ENCODE data around the gene FAM240A.
"Not testable (repeated sequence)": the region's sequence is repeated elsewhere in the genome, so short reads cannot be mapped to it uniquely, and the experiment has no call there.

Gene FAM240A

GRCh38 chr3:46573701-46574100, 38.6 kb upstream of the FAM240A start:
- no peak for DNase-seq (ENCODE audit: low read depth)
- TF ChIP-seq, protein P1, sequence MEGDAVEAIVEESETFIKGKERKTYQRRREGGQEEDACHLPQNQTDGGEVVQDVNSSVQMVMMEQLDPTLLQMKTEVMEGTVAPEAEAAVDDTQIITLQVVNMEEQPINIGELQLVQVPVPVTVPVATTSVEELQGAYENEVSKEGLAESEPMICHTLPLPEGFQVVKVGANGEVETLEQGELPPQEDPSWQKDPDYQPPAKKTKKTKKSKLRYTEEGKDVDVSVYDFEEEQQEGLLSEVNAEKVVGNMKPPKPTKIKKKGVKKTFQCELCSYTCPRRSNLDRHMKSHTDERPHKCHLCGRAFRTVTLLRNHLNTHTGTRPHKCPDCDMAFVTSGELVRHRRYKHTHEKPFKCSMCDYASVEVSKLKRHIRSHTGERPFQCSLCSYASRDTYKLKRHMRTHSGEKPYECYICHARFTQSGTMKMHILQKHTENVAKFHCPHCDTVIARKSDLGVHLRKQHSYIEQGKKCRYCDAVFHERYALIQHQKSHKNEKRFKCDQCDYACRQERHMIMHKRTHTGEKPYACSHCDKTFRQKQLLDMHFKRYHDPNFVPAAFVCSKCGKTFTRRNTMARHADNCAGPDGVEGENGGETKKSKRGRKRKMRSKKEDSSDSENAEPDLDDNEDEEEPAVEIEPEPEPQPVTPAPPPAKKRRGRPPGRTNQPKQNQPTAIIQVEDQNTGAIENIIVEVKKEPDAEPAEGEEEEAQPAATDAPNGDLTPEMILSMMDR (IDR thresholded peaks at IDR 0.05; ENCODE audit: low read depth, low read length, missing control alignments): no peak
- in situ Hi-C loops (cut with HindIII; ENCODE audit: low sequenced_read_pairs): no loop called here
- no peak overlapping the region for H3K4me3 ChIP-seq (ENCODE audit: low read depth, low read length)

GRCh38 chr3:46574243-46574646, 38.1 kb upstream of the FAM240A start:
- no peak for DNase-seq (ENCODE audit: low read depth)
- TF ChIP-seq, protein P1 (IDR thresholded peaks at IDR 0.05; ENCODE audit: low read depth, low read length, missing control alignments): no peak
- in situ Hi-C loops (cut with HindIII; ENCODE audit: low sequenced_read_pairs): no loop called here
- H3K4me3 ChIP-seq (ENCODE audit: low read depth, low read length): no peak overlapping the region

DNA sequence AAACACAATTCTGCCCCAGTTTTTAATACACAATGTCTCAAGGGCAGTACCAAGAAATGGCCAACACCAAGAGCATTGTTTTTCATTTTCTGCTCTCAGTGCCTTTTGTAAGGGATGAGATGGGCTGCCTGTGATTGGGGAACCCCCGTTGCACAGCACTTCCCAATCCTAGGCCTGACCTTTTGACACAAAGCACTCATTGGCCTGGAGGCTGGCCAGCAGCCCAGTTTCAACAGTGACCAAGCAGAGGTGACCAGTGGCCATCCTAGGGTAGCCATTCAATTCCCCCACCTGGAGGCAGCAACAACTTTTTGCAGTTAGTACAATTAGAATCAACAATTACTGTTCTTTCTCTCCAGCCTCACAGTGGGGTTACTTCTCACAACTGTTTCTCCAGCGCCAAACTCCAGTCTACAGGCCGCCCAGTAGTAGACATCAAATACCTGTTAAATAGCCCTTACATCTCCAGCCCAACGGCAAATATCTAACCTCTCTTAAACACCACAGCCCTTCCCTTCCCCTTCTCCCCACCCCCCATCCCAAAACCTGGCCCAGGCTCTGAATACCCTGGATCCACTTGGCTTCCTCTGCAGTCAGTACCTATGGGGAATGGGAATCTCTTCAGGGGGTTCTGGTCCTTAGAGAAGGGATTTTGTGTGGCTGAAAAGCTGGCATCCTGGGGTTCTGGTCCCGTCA, 37.3 kb upstream of the FAM240A start:
- TF ChIP-seq, protein P1 (IDR thresholded peaks at IDR 0.05; ENCODE audit: low read depth, low read length, missing control alignments): no peak
- in situ Hi-C loops (cut with HindIII; ENCODE audit: low sequenced_read_pairs): no loop called here
- H3K4me3 ChIP-seq (ENCODE audit: low read depth, low read length): no peak overlapping the region
- DNase-seq (ENCODE audit: low read depth): no peak

DNA sequence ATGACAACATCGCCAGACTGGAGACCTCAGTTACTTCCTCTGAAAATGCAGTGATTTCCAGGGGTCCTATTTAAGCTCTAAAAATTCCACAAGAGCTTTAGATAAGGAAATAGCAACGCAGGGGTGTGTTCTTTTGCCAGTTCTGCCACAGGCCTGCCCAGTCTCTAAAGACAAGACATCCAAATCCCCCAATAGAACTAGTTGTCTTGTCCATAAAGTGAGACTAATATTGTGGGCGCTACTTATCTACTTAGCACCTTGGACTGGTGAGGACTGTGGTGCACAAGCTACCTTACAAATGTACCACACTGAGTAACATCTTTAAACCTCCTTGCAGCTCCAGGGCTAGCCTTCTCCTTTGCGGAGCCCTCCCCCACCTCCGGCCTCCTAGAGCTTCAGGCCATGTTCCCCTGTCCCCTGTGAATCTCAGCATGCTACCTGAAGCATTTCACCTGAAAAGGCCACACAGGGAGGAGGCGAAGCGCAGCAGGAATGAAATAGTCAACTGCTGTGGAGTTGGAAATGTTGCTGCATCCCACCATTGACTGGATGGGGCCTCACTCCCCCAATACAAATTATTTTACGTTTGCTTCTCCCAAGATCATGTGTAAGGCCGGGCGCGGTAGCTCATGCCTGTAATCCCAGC, 36.6 kb upstream of the FAM240A start:
- in situ Hi-C loops (cut with HindIII; ENCODE audit: low sequenced_read_pairs): no loop called here
- TF ChIP-seq, protein P1 (IDR thresholded peaks at IDR 0.05; ENCODE audit: low read depth, low read length, missing control alignments): no peak
- DNase-seq (ENCODE audit: low read depth): no peak
- H3K4me3 ChIP-seq (ENCODE audit: low read depth, low read length): no peak overlapping the region

DNA sequence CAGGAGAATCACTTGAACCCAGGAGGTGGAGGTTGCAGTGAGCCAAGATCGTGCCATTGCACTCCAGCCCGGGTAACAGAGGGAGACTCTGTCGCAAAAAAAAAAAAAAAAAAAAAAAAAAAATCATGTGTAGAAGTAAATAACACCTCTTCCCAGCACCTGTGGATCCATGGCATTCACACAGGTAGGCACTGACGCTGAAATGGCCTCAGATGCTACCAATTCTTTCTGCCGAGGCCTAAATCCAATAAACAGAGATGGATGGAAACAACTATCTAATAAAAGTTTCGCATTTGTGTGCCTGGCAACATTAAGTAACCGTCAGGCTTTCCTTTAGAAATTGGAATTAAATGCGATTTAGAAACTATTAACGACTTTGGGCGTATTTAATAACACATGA, 35.9 kb upstream of the FAM240A start:
- in situ Hi-C loops (cut with HindIII; ENCODE audit: low sequenced_read_pairs): no loop called here
- DNase-seq (ENCODE audit: low read depth): no peak
- TF ChIP-seq, protein P1 (IDR thresholded peaks at IDR 0.05; ENCODE audit: low read depth, low read length, missing control alignments): no peak
- H3K4me3 ChIP-seq (ENCODE audit: low read depth, low read length): no peak overlapping the region

- no peak overlapping the region for H3K4me3 ChIP-seq (ENCODE audit: low read depth, low read length)
- TF ChIP-seq, protein P1 (IDR thresholded peaks at IDR 0.05; ENCODE audit: low read depth, low read length, missing control alignments): no peak
- no peak for DNase-seq (ENCODE audit: low read depth)
- in situ Hi-C loops (cut with HindIII; ENCODE audit: low sequenced_read_pairs): no loop called here
Observed at GRCh38 chr3:46576879-46577278, 35.4 kb upstream of the FAM240A start.

DNA sequence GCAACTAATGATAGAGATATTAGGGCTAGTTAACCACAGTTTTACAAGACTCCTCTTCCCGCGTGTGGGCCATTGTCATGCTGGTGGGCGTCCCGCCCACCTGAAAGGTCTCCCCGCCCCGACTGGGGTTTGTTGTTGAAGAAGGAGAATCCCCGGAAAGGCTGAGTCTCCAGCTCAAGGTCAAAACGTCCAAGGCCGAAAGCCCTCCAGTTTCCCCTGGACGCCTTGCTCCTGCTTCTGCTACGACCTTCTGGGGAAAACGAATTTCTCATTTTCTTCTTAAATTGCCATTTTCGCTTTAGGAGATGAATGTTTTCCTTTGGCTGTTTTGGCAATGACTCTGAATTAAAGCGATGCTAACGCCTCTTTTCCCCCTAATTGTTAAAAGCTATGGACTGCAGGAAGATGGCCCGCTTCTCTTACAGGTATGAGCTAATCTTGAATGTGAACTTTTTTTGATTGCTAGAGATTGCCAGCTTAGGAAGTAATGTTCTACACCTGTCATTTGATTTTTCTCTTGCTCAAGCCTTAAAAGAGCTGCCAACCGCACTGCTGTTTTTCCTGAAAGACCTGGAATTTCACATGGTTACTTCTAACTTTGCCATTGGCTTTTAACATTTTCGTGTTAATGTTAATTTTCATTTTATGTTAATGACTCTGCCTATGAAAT, 34.6 kb upstream of the FAM240A start:
- DNase-seq (ENCODE audit: low read depth); H3K4me3 ChIP-seq (ENCODE audit: low read depth, low read length); in situ Hi-C loops (cut with HindIII; ENCODE audit: low sequenced_read_pairs): not testable (repeated sequence)
